ENCODE results near the gene MRPS18A.

MRPS18A gene

DNA sequence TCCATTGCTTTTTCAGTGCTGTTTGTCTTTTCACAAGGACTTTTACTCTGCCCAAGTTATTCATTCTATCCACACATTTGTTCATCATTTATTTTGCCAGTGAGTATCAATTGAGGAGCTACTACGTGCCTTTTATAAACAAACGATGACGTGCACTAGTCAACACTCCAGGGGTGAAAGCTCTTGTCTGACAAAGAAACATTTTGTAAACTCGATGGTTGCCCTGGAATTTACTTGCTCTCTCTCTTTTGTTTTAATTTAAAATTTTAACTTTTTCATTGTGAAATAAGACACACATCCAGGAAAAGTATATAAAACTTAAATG is 8.3 kb upstream of the MRPS18A start:
- no peak for DNase-seq

DNA sequence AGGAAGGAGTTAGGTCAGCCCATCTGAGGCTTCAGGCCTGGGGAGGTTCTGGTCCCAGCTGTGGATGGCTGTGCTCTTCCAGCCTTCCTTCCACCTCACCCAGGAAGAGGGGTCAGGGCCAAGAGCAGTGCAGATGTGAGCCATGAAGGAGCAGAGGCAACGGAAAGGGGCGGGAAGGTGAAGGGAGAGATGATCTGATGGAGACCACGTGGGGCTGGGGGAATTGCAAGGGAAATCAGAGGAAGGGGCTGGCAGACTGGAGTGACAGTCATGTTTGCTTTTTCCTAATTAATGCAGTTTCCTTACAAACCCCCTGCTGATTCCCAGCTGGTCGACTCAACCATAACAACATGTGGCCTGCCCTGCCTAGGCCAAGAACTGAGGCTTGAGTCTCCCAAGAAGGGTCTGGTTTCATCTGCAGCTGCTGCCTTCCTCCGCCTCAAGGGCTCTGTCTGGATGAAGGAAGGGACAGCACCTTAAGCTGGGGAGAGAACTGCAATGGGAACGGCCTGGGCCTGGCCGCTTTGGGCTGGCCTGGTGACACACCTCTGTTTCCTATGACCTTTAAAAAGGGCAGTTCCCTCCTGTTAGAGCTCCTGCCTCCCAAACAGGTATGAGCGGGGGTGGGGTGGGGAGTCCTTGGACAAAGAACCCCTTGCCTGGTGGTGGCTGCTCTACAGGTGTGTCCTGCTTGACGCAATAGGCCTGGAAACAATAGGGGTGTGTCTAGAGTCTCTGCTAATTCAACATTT is 7.8 kb upstream of the MRPS18A start:
- peak; percentile 90 for DNase-seq

DNA sequence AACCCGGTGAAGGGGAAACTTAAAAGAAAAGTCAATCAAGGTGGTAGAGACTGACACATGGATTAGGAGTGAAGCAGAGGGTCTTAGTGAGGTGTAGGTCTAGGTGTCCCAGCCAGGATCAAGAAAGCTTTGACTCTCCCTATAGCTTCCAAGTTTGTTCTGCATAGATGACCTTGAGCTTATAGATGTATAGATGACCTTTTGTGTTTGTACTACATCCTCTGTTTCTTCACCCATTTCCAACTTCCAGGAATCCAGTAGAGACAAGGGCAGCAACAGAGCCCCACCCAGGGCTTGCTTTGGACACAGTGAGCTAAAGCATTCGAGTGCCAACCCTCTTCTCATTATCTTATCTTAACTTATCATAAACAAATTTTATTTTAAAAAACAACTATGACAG is 1.8 kb upstream of the MRPS18A start:
- no peak for DNase-seq

DNA sequence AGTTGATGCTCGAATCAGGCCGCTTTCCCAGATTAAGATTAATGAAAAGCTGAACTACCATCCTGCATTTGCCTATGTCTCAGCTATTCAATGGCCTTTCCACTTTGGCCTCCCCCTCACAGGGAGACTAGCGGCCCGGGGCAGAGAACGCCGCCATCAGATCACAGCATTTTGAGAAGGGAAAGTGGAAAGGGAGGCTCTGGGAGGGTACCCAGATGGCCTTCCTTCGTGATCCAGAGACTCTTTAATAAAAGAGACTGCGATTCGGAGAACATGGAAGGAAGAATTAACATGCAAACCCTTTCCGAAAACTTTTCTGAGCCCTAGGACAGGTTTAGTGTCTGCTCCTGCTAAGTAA is 533 bp downstream of the MRPS18A start:
- no peak for DNase-seq

DNA sequence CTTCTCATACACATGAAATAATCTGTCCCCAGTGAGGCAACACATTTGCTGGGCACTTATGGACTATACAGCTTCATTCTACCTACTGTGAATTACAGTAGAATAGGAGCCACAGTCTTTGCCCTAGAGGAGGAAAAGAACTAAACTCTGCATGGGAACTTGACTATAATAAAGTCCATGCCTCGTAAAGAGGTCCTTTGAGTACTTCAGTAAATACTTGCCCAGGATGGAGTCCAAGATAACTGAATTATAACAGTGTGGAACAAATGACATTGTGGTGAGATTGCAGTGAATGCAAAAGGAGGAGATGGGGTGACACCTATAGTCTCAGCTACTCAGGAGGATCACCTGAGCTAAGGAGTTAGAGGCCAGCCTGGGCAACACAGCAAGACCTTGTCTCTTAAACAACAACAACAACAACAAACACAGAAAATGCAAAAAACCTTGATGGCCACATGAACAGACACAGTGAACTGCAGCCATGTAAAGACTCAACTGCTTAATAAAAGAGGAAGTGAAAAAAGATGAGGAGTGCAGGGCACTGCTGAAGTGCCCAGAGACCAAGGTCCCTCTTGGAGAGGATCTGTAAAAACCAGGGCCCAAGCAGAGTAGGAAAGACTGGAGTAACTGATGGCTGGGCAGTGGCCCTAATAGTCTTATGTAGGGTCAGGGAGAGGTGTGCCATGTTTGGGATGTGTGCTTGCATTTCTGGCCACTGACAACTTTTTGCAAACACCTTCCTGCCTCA is 3.7 kb downstream of the MRPS18A start:
- DNase-seq: no peak

DNA sequence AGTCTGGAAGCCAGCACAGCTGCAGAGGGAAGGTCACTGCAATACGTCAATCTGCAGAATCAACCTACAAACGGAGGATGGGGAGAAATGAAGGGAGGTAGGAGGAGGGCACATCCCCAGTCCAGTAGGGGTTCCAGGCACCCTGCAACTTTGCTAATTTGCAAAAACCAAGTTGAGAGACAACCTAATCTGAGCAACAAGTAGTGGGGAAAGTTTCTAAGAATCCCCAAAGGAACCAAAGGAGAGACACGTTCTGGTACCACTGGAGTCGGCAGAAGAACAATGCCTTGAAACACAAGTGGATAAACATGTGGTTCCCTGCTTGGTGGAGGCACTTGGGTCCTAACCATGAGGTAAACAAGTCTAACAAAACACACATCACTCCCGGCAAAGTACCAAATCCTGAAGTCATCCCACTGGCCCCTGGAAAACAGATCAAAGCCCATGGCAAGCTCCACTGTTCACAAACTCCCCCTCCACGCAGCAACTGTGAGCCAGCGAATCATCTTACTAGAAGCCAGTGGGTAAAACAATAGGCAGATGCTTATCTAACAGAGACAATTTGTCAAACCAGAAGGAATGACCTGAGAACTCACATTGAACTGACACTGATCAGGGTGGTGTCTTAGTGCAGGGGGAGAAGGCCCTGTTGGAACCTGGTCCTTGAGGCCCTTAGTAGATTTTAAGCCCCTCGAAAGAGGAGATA is 4.7 kb downstream of the MRPS18A start:
- DNase-seq: no peak

DNA sequence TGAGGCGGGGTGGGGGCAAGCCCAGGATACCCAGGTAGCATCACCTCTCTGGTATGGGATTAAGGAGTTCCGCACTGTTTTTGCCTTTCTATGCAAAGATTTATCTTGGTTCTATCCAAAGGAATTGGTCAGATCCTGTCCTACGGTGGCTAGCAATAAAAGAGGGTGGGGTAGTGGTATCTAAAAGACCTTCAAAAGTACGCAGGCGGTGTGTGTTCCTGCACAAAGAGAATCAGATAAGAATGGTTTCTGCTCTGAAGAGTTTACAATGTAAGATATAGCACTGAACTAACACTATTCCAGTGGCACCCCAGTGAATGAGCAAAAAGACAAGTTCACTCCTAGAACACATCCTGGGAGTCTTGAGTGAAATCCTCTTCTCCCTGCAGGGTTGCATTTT is 6.3 kb downstream of the MRPS18A start:
- DNase-seq: no peak

DNA sequence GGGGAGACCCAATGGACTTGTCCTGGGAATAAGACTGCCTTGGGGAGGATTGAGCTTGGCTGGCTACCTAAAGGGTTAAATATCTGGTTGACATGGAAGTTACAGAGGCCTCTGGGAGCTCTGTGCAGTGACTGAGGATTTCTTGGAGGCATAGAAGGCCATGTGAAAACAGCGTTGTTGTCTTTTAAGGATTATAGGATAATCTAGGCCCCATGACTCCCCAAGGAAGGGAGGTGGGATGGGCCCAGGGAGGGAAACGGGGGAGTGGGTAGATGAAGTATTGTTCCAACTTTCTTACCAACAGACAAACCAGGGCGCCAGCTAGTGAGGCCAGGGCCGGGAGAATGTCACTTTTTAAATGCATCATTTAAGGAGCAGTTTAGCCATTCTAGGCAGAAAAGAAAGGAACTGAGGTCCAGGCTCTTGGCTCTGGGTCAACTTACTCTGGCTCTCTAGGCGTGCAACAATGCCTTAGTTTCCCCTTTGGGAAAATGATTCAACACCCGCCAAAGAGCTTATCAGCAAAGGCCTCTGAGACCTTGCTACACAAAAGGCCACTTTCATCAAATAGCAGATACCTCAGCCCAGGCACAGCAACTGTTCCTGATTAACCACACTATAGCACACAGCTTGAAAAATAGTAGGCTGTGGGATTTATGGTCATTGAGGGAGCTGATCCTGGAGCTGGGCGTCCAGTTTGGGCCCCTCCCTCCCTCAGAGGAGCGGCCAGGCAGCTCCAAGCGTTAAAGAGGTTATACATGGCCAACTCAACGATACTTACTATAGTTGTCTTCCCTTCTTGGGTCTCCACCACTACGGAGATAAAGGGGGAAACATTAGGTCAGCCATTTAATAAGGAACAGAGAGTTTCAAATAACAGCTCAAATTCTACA is 7.0 kb downstream of the MRPS18A start:
- no peak for DNase-seq

DNA sequence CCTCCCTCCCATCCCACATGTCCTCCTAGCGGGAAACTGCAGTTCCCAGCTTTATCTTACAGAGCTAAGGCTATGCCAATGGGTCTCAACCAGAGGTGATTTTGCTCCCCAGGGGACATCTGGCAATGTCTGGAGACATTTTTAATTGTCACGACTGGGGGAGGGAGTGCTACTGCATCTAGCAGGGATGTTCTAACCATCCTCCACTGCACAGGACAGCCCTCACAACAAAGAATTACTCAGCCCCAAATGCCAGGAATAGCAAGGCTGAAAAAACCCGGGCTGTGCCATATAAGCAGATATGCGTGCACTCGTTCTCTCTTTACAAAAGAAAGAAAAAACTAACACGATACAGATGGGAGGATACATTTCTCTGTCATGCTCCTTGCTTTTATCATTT is 8.5 kb downstream of the MRPS18A start:
- DNase-seq: no peak

DNA sequence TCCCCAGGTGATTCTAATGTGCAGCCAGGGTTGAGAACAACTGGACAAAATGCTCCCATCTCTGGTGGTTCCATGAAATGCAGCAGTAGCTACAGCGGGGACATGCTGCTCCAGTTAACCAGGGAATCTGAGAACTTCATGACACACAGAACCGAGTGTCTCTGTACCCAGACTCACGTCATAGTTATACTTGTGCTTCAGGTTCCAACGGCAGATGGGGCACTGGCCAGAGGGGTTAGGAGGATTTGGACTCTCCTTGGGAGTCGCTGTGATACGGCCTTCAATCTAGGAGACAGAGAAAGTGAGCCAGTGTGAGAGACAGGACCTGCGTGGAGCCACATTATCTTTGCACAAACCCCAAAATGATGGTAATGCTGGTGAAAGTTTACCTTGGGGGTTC is 9.2 kb downstream of the MRPS18A start:
- DNase-seq: no peak

DNA sequence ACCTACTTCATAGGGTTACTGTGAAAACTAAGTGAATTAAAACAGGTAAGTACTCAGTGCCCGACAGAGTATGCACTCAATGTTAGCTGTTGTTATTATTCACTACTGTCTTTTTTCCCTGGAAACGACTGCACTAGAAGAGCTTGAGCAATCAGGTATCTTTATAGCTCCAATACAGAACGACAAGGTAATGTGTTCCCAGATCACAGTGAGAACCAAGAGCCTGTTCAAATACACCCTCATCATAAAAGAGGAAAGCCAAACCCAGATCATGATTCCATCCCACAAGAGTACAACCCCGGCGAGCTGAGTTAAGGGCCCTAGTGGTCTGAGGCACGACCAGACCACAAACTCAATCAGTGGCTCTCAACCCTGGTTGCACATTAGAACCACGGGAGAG is 9.8 kb downstream of the MRPS18A start:
- DNase-seq: no peak

DNA sequence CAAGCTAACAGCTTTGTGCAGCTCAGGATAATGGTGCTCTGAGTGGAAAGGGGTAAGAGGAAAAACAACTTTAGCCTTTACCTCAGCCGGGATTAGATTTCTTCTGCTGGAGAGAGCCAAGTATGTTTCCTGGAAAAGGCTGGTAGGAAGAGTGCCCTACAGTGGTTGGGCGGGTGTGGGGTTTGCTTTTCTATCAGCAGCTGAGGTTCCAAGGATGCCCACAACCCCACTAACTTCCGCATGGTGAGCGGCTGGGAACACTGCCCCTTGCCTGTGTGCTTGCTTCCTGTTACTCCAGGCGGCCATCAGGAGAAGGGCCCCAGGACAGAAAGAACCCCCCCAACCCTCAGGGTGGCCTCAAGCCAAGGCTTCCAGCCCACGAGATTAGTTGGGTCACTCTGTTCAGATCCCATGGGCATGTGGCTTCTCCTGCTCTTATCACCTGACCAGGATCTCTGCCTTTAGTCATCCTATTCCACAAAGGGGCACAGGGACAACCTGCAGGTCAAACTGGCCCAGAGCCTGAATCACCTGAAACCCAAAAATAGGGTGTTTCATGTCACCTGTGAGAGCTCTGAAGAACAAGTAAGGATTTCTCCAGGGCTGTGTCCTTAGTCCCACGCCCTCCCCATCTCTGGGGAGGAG is 10.5 kb downstream of the MRPS18A start:
- DNase-seq: no peak

DNA sequence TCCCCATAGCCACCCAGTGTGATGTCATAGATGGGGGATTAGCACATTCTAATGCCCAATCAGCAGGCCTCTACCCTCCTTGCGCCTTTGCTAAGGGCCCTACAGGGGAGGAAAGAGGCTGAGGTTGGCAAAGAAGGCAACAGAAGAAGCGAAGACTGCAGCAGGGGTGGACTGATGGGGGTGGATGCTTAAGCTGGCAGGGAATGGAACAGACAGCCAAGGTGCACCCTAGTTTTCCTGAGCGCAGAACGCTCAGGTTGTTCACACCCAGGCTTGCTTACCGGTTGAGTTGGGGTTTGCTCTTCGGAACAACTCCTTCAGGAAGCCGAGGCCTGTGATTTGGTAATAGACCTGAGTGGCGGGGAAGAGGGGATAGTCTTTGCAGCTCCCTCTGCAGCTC is 12.7 kb downstream of the MRPS18A start:
- DNase-seq: no peak

DNA sequence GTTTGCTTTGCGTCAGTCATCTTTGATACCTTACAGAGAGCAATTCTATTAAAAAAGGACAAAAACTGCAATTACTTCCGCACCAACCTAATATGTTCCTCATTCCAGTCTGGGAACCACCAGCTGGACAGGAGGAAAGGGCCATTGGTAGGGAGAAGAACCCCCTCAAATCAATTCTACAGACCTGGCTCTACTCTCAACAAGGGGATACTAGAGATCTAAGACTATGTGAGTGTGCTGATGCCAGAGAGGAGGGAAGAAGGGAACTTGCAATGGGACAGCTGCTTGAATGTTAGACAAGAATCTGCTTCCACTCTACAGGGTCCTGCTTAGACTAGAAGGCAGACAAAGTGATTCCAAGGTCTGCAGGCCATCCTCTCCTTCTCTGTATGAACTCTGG is 13.3 kb downstream of the MRPS18A start:
- DNase-seq: no peak

DNA sequence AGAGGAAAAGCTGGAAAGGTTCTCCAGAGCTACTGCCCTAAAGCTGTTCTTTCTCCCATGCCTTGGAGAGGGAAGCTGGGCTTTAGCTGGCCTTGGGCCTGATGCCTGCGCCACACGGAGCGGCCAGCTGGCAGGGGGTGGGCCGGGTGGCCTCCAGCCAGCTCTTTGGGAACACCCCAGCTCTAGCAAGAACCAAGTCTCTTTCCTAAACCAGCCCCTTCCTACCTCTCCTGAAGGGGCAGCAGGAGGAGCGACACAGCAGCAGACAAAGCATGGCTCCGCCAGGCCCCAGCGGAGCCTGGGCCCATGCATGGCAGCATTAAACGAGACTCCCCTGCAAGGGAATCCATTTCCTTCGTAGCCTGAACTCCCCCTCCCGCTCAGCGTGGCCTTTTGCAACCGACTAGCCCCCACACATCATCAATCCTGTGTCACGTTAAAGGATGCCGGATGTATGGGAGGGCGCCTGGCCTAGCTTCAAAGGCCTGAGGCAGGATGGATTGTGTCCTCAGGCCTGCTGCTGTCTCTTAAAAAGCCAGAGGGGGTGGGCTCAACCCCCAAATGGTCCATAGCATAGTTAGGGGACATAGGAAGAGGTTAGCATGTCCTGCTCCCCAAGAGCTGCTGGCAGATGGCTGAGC is 14.0 kb downstream of the MRPS18A start:
- no peak for DNase-seq

DNA sequence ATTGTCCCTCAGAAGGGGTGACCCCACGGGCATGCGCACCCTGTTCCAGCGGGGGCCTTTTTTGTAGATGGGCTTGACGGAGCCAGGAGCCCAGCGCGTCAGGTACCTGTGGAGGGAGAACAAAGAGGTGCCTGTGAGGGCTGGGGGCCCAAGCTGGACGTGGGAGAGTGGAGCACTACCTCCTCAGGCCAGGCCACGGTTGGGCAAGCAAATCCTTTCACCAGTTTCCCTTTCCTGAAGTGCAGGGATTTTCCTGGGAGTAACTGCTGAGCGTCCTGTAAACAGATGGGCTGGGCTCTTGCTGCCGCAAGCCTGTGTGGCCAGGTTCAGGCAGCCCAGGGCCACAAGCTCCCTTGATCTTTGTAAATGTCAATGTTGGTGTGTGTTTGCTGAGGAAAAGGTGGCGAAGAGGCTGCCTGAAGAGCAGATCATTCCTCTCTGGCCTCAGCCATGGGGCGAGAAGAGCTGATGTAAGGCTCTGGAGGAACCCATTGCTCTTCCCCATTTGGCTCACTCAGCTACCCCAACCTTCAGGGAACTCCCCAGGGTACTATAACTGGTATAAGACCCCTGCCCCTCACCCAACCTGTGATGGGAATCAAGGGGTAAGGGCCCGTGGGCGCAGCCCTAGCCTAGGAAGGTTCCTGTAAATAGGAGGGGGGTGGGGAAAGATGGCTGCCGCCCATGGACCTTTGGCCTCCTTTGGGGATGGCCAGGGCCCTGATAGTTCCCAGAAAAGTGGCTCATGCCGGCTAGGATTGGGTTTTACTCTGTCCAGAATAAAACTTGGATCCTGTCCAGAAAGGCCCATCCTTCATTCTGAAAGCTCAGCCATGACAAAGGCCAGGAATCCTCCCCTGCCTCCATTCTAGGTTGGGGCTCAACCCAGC is 15.5 kb downstream of the MRPS18A start:
- peak; percentile 16 for DNase-seq

DNA sequence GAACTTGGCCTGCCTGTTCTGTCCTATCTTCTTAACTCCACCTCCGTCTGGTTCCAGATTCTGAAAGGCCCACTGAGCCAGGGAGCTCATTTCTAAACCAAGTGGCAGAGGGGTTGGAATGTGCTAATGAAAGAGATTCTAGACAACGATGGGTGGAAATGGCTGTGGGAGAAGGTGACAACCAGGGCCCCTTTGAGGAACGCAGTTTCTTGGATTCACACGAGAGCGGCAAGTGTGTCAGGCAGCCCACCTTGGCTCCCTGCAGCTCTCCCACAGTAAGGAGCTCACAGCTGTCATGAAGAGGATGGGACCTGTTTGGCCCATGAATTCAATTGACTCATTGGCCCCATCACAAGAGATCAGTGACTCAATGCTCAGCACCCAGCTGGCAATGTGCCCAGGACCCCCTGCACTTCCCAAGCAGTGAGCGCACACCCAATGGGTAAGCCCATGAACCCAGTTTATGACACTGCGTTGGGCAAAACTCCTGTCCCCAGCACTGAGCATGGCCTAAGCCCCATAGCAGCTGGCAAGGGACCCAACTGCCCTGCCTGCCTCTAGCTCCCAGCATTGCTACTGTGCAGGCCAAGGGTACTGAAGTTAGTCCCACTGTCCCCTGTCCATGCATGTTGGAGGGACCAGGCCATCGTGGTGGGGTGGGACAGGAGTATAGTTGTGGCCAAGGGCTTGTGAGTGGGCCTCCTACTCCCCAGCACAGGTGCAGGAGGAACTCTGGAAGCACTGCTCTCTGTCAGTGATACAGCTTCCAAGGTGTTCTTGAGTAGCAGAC is 16.4 kb downstream of the MRPS18A start:
- no peak for DNase-seq

DNA sequence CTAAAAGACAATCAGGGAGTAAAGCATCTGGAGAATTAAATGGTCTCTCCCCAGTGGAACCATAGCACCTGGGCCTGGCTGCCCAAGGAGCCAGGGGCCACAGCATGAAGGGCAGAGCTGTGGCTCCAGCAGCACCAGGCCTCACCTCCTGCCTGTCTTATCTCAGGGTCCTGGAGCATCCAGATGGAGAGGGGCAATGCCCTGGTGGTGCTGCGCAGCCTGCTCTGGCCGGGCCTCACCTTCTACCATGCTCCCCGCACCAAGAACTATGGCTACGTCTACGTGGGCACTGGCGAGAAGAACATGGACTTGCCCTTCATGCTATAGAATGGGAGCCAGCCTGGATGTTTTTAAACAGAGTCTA is 17.0 kb downstream of the MRPS18A start:
- no peak for DNase-seq

DNA sequence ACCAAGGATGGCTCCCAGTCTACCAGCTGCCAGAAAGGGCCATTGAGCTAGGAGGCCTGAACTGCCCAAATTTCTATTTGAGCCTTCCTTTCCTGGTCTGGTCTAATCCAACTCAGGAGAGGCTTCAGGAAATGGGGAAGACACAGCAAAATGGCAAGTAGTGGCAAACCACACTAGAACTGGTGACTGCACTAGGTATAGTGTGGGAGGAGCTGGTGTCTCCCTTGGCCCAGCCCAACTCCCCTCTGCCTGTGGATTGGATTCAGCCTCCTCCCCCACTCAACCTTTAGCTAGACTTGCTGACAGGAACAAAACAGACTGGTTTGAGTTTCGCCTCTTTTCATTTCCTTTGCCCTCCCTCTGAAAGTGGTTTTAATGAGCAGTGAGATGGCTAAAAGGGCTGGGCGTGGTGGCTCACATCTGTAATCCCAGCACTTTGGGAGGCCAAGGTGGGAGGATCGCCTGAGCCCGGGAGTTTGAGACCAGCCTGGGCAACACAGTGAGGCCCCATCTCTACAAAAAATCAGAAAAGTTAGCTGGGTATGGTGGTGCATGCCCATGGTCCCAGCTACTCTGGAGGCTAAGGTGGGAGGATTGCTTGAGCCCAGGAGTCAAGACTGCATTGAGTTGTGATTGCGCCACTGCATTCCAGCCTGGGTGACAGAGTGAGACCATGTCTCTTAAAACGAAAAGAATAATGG is 17.5 kb downstream of the MRPS18A start:
- peak; percentile 44 for DNase-seq
